Fibroblast of villous mesenchyme (primary cell): ENCODE results near the gene OCSTAMP. TPM values are rescaled to one million over a fixed set of nuclear protein-coding genes. Genes with fewer than 3 reads are reported as not detected.

ENCODE experiments used
- DNase-seq: peaks from one replicate; pipeline ENCODE4 v3.0.0-alpha.2; 2010; ENCODE audit warnings: low read depth
- H3K4me3 ChIP-seq: 2 replicates; pipeline ENCODE4 v1.5.1; 2011; ENCODE audit warnings: low read depth, mild to moderate bottlenecking, low read length
- CTCF ChIP-seq: IDR thresholded peaks from 2 replicates; pipeline ENCODE4 v1.5.1; 2012; ENCODE audit warnings: low read depth, mild to moderate bottlenecking, low read length; ENCODE audit not compliant: insufficient read depth
- total RNA-seq: library from RNA; depleted of rRNA; stranded (reverse); fragments of >200 nt; gene quantifications from 2 replicates; pipeline ENCODE4 v1.2.3, GENCODE V29; 2012

OCSTAMP gene
- total RNA-seq, 1 donor, result not detected

DNA sequence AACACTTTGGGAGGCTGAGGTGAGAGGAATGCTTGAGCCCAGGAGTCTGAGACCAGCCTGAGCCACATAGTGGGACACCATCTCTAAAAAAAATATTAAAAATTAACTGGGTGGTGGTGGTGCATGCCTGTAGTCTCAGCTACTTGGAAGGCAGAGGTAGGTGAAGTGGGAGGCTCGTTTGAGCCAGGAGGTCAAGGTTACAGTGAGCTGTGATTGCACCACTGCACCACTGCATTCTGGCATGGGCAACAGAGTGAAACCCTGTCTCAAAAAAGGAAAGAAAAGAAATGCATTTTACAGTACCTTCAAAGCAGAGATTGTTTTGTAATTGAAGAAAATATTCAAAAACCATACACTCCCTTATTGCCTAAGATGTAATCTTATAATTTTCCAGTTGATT is 6.5 kb downstream of the OCSTAMP start:
- H3K4me3 ChIP-seq, result no peak overlapping the region
- no peak for TF ChIP-seq CTCF
- no peak for DNase-seq

DNA sequence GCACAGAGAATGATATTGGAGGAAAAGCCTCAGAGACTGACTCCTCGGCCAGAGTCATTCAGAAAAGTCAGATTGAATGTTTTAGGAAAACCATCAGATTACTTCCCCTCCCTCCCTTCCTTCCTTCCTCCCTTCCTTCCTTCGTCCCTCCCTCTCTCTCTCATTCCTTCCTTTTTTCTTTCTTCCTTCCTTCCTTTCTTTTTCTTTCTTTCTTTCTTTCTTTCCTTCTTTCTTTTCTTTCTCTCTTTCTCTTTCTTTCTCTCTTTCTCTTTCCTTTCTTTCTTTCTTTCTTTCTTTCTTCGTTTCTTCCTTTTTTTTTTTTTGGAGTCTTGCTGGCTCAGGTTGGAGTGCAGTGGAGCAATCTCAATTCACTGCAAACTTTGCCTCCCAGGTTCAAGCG is 7.4 kb downstream of the OCSTAMP start:
- H3K4me3 ChIP-seq, result no peak overlapping the region
- TF ChIP-seq CTCF, result no peak
- DNase-seq, result no peak

DNA sequence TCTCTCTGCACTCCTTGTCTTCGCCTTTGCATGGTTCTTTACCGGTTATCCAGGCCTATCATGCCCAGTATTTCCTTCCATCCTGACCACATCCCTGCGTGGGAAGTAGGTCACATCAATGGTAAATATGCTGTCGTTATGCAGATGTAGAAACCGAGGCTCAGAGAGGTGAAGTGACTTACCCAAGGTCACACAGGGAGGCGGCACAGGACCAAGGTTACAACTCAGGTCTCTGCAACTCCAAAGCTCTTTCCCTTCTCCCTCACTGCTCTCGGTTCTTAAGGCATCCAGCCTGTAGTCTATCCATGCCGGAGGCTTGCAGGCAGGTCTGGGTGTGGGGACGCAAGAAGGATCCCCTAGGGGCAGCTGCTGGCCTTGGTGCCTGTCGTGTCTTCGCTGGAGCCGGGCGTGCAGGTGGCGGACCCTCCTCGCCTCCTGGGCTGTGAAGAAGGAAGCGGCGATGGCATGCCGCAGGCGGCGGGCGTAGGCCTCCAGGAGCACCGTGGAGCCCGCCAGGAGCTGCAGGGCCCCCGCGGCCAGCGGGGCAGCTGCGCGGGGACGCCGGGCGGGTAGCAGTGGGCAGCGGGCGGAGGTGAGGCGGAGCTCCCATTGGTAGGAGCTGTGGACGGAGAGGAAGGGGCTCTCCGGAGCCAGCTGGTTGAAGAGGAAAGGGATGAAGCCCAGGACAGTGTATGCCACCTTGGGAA is 9.1 kb downstream of the OCSTAMP start:
- no peak overlapping the region for H3K4me3 ChIP-seq

GRCh38 chr20:46539113-46539512 is 11.3 kb downstream of the OCSTAMP start:
- no peak for DNase-seq
- TF ChIP-seq CTCF, result no peak

More for the DNA sequence above, 9.1 kb downstream of the OCSTAMP start:
- TF ChIP-seq CTCF, result no peak
- no peak for DNase-seq

DNA sequence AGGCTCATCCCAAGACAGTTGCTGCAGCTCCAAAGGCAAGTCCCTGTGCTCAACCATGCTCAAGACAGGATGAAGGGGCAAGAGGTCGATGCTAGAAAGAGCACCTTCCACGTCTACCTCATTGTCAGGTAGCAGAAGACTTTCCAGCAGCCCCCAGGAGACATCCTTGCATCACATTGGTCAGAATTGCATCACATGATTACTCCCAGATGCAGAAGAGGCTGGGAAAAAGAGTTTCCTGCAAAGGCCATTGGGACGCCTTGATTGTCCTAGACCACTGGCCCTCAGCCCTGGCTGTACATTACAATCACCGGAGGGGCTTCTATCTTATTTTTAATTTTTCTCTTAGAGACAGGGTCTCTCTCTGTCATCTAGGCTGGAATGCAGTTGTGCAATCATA is 19.8 kb downstream of the OCSTAMP start:
- no peak for TF ChIP-seq CTCF
- H3K4me3 ChIP-seq, result no peak overlapping the region
- no peak for DNase-seq

More at GRCh38 chr20:46539113-46539512, 11.3 kb downstream of the OCSTAMP start:
- no peak overlapping the region for H3K4me3 ChIP-seq

- H3K4me3 ChIP-seq, result no peak overlapping the region
- no peak for TF ChIP-seq CTCF
- DNase-seq, result peak; percentile 14
These were observed 26.6 kb downstream of the OCSTAMP start for GRCh38 chr20:46523696-46524328.

DNA sequence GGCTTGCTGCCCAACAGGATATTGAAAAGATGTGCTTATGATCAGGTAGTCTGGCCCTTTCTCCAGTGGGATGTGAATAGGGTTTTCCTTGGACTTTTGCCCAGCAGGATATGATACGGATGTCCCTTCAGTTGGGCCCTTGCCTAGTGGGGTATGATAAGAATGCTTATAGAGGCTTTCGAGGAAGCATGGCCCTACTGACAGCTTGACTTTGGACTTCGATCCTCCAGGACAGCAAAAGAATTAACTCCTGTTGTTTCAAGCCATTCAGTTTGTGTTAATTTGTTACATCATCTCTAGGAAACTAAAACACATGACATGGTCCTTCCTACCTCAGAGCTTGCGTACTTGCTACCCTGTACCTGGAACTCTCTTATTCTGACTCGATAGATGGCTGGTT is 27.3 kb downstream of the OCSTAMP start:
- no peak overlapping the region for H3K4me3 ChIP-seq
- no peak for TF ChIP-seq CTCF
- DNase-seq, result no peak
